Breast epithelium (tissue), 4 donors: ENCODE data around the gene ZNF236. TPM values are rescaled to one million over a fixed set of nuclear protein-coding genes. Genes with fewer than 3 reads are reported as not detected.

ENCODE experiments used
- DNase-seq, 2 donors: peaks; one replicate each; pipeline ENCODE4 v3.0.0-alpha.2; 2019; ENCODE audit warnings: low spot score in 2 of 2
- H3K27ac ChIP-seq, 2 donors: fragments of 200-600 bp; sonication (generic) in 1 of 2; one replicate each; pipeline ENCODE4 v1.5.1; 2016 to 2019; ENCODE audit warnings: mild to moderate bottlenecking in 1 of 2
- H3K27me3 ChIP-seq, 2 donors: fragments of 200-600 bp; sonication (generic) in 1 of 2; one replicate each; pipeline versions ENCODE4 v1.5.1 to v1.6.0; 2017 to 2019; ENCODE audit warnings: control low read depth in 1 of 2, mild to moderate bottlenecking in 1 of 2
- H3K36me3 ChIP-seq: fragments of 200-600 bp; one replicate; pipeline ENCODE4 v1.5.1; 2019
- H3K4me1 ChIP-seq, 2 donors: fragments of 200-600 bp; sonication (generic); one replicate each; pipeline ENCODE4 v1.5.1; 2016 to 2019; ENCODE audit warnings: control low read depth in 1 of 2
- H3K4me3 ChIP-seq, 3 donors: fragments of 200-600 bp; sonication (generic); 1 replicate in 2 of 3; 2 replicates in 1 of 3; pipeline ENCODE4 v1.5.1; 2016 to 2019; ENCODE audit warnings: mild to moderate bottlenecking in 3 of 3, moderate library complexity in 2 of 3
- H3K9me3 ChIP-seq, 2 donors: fragments of 200-600 bp; sonication (generic) in 1 of 2; one replicate each; pipeline ENCODE4 v1.5.1; 2016 to 2019; ENCODE audit warnings: control low read depth in 1 of 2
- CTCF ChIP-seq, 3 donors: fragments of 450-650 bp; IDR thresholded peaks; one replicate each; pipeline ENCODE4 v1.5.1; 2016 to 2017; ENCODE audit warnings: antibody characterized with exemption in 3 of 3, mild to moderate bottlenecking in 3 of 3, moderate library complexity in 3 of 3
- POLR2A ChIP-seq: fragments of 450-650 bp; IDR thresholded peaks from one replicate; pipeline ENCODE4 v1.6.1; 2016; ENCODE audit warnings: antibody characterized with exemption, mild to moderate bottlenecking, moderate library complexity
- POLR2AphosphoS5 ChIP-seq, 3 donors: sonication (generic); formaldehyde crosslinking; IDR thresholded peaks; one replicate each; pipeline ENCODE4 v1.6.1; 2017; ENCODE audit warnings: antibody characterized with exemption in 3 of 3
- intact Hi-C: fragments of 100-400 bp; cut with DNase I; formaldehyde crosslinking; loops from one replicate; pipeline ENCODE4 v1.15.1; 2023; ENCODE audit warnings: low total_unique reads
- total RNA-seq, 3 donors: library from RNA; depleted of rRNA; stranded (reverse); fragments of >200 nt; gene quantifications; one replicate each; pipeline ENCODE4 v1.1.0, GENCODE V29; 2016

ZNF236 gene
- total RNA-seq, 3 donors from 2014 or later = 12.3 to 28.2 (median 27.1) TPM

DNA sequence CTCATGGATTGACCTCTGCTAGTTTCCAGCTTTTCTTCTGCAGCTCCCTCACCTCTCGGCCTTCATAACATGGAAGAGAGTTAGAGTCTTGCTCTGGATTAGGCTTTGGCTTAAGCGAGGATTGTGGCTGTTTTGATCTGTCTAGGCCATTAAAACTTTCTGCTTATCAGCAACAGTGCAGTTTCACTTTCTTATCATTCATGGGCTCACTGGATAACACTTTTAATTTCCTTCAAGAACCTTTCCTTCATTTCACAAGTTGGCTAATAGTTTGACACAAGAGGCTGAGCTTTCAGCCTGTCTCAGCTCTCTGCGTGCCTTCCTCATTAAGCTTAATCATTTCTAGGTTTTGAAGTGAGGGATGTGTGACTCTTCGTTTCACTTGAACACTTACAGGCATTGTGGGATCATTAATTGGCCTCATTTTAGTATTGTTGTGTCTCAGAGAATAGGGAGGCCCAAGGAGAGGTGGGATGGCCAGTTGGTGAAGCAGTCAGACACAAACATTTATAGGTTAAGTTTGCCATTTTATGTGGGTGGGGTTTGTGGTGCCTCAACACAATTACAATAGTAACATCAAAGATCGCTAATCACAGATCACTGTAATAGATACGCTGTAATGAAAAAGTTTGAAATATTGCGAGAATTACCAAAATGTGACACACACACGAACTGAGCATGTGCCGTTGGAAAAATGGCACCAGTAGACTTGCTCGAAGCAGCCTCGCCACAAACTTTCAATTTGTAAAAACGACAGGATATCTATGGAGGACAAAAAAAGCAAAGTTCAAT lies 129.3 kb downstream of the ZNF236 start:
- intact Hi-C loops = no loop called here
- Histone ChIP-seq H3K27me3 (no peaks in the 10 kb centered on the region), H3K4me3 (no peak overlapping the region), H3K9me3 (no peaks in the 10 kb centered on the region), H3K36me3 (no peaks in the 10 kb centered on the region), H3K4me1 (peaks cover 0 to 4% of the 10 kb centered on the region in 2 donors), H3K27ac (no peak overlapping the region)
- TF ChIP-seq CTCF (IDR thresholded peaks at IDR 0.05) (no peak), POLR2AphosphoS5 (IDR thresholded peaks at IDR 0.05) (no peak), POLR2A (no peak)
- DNase-seq = no peak

- Histone ChIP-seq H3K36me3 (no peaks in the 10 kb centered on the region), H3K27me3 (no peaks in the 10 kb centered on the region), H3K4me1 (peaks cover 0 to 4% of the 10 kb centered on the region in 2 donors), H3K27ac (peak overlapping the region in 1 of 2 donors; percentile 43), H3K9me3 (no peaks in the 10 kb centered on the region), H3K4me3 (no peak overlapping the region)
- no peak for TF ChIP-seq POLR2A
- TF ChIP-seq CTCF (IDR thresholded peaks at IDR 0.05) = no peak
- no peak for TF ChIP-seq POLR2AphosphoS5 (IDR thresholded peaks at IDR 0.05)
- intact Hi-C loops = no loop called here
- no peak for DNase-seq
Observed at GRCh38 chr18:76952747-76953146, 130.4 kb downstream of the ZNF236 start.

DNA sequence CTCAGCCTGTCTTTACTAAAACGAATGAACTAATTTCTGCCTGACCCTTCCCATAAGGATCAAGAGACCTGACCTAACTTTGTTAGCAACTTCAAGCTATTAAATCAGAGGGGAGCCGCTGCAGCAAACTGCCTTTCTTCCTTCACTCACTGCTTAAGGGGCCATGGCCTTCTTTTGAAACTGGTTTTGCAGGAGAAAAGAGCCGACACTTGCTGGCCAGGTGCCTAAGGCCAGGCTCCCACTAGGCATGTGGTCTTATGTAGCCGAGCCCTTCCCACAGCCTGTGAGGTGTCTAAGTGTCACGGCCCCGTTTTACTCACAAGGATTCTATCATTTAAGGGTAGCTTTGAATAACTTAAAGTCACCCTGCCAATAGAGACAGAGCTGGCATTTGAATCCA lies 130.8 kb downstream of the ZNF236 start:
- Histone ChIP-seq H3K27me3 (no peaks in the 10 kb centered on the region), H3K27ac (peak overlapping the region; percentile 43 to 64), H3K4me3 (peak overlapping the region in 1 of 3 donors; percentile 32), H3K36me3 (no peaks in the 10 kb centered on the region), H3K4me1 (peaks cover 0 to 4% of the 10 kb centered on the region in 2 donors), H3K9me3 (no peaks in the 10 kb centered on the region)
- intact Hi-C loops = no loop called here
- DNase-seq = no peak
- TF ChIP-seq POLR2AphosphoS5 (IDR thresholded peaks at IDR 0.05) (no peak), CTCF (IDR thresholded peaks at IDR 0.05) (no peak), POLR2A (no peak)

DNA sequence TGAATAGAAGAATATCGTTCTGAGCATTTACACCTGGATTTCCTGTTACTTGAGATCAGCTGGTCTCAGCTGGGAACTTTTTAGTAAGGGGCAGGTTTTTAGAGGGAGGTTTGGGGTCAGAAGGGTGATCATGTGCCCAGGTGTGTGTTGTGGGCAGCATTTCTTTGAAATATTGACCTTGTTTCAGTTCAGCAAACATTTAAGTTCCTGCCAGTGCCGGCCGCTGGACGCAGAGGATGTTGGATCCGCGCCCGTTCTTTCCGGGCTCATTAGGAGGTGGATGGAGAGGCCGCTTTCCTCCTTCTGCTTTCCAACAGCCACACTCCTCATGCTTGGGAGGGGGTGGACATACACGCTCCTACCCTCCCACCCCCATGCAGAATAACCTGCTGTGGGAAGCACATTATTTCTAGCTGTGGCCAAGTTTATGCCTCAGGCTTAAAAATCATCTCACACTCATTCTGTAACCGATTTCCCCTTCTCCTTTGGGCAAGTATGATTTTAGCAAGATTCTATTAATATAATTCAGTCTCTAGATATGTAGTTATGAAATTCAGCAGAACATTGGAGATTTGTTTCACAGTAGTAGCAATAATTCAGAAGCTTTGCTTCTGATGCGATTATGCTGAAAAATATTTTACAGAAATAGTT lies 131.4 kb downstream of the ZNF236 start:
- Histone ChIP-seq H3K9me3 (no peaks in the 10 kb centered on the region), H3K4me1 (peaks cover 0 to 4% of the 10 kb centered on the region in 2 donors), H3K27me3 (no peaks in the 10 kb centered on the region), H3K4me3 (peak overlapping the region in 1 of 3 donors; percentile 32), H3K36me3 (no peaks in the 10 kb centered on the region), H3K27ac (peak overlapping the region; percentile 43 to 64)
- TF ChIP-seq POLR2A (no peak), POLR2AphosphoS5 (IDR thresholded peaks at IDR 0.05) (no peak), CTCF (IDR thresholded peaks at IDR 0.05) (no peak)
- intact Hi-C loops = no loop called here
- DNase-seq = peak; percentile 59 to 87
